CD14-positive monocyte (primary cell): ENCODE data around the gene GRID1. TPM values are rescaled to one million over a fixed set of nuclear protein-coding genes. Genes with fewer than 3 reads are reported as not detected.

Experiments
- DNase-seq, 3 donors: peaks; one replicate each; pipeline ENCODE4 v3.0.0-alpha.2; 2011 to 2022
- H2AFZ ChIP-seq: 2 replicates; pipeline ENCODE4 v1.6.0; 2012; ENCODE audit warnings: mild to moderate bottlenecking, low read depth, low read length, inconsistent platforms; ENCODE audit not compliant: insufficient read depth, poor library complexity, severe bottlenecking
- H3K27ac ChIP-seq, 2 donors: 1 replicate in 1 of 2; 2 replicates in 1 of 2; pipeline ENCODE4 v1.5.1; 2012 to 2013; ENCODE audit warnings: low read length in 2 of 2, control low read depth in 1 of 2, inconsistent platforms in 1 of 2, low read depth in 1 of 2, mild to moderate bottlenecking in 1 of 2
- H3K27me3 ChIP-seq, 2 donors: one replicate each; pipeline versions ENCODE4 v1.6.0 to v1.6.1; 2011 to 2013; ENCODE audit warnings: low read length in 2 of 2; ENCODE audit not compliant: control insufficient read depth in 2 of 2, insufficient read depth in 2 of 2
- H3K36me3 ChIP-seq, 2 donors: replicated peaks in 1 of 2; 1 replicate in 1 of 2; 2 replicates in 1 of 2; pipeline versions ENCODE4 v1.5.1 to v1.6.1; 2012 to 2013; ENCODE audit warnings: low read length in 2 of 2, control low read depth in 1 of 2, inconsistent platforms in 1 of 2, mild to moderate bottlenecking in 1 of 2; ENCODE audit not compliant: insufficient read depth in 2 of 2, control insufficient read depth in 1 of 2
- H3K4me1 ChIP-seq, 2 donors: 1 replicate in 1 of 2; 2 replicates in 1 of 2; pipeline versions ENCODE4 v1.5.1 to v1.6.1; 2012 to 2013; ENCODE audit warnings: low read length in 2 of 2, control low read depth in 1 of 2, inconsistent platforms in 1 of 2, mild to moderate bottlenecking in 1 of 2, moderate library complexity in 1 of 2; ENCODE audit not compliant: insufficient read depth in 2 of 2, control insufficient read depth in 1 of 2
- H3K4me2 ChIP-seq: replicated peaks from 2 replicates; pipeline ENCODE3; 2012; ENCODE audit warnings: low read length, moderate library complexity, mild to moderate bottlenecking; ENCODE audit not compliant: poor library complexity, severe bottlenecking; ENCODE audit errors: extremely low read depth
- H3K4me3 ChIP-seq, 3 experiments: fragments of 200-600 bp in 1 of 3; sonication (generic) in 1 of 3; replicated peaks in 1 of 3; 1 replicate in 2 of 3; 2 replicates in 1 of 3; pipeline ENCODE4 v1.5.1; 2011 to 2013; ENCODE audit warnings: low read length in 3 of 3, mild to moderate bottlenecking in 3 of 3, control low read depth in 2 of 3, low read depth in 2 of 3, inconsistent platforms in 1 of 3, moderate library complexity in 1 of 3
- H3K79me2 ChIP-seq: 2 replicates; pipeline ENCODE4 v1.6.0; 2012; ENCODE audit warnings: mild to moderate bottlenecking, control low read depth, inconsistent platforms, low read length, moderate library complexity; ENCODE audit not compliant: insufficient read depth
- H3K9ac ChIP-seq: 2 replicates; pipeline ENCODE4 v1.6.0; 2017; ENCODE audit warnings: low read length, mild to moderate bottlenecking; ENCODE audit not compliant: insufficient read depth, poor library complexity, severe bottlenecking
- H3K9me3 ChIP-seq, 2 donors: replicated peaks in 1 of 2; 1 replicate in 1 of 2; 2 replicates in 1 of 2; pipeline versions ENCODE4 v1.5.1 to v1.6.1; 2012 to 2013; ENCODE audit warnings: low read length in 2 of 2, control low read depth in 1 of 2; ENCODE audit not compliant: control insufficient read depth in 1 of 2, insufficient read depth in 1 of 2
- H4K20me1 ChIP-seq: 2 replicates; pipeline ENCODE4 v1.6.0; 2012; ENCODE audit warnings: mild to moderate bottlenecking, low read length, control low read depth, moderate library complexity; ENCODE audit not compliant: insufficient read depth
- H3K27ac Mint-ChIP-seq, 7 donors: one replicate each; pipeline ENCODE4 v1.8.0; 2020; ENCODE audit warnings: mild to moderate bottlenecking in 7 of 7, mixed read lengths in 7 of 7, moderate library complexity in 6 of 7, inconsistent platforms in 2 of 7
- H3K27me3 Mint-ChIP-seq, 3 donors: one replicate each; pipeline ENCODE4 v1.8.0; 2021 to 2022; ENCODE audit warnings: low read depth in 3 of 3, mild to moderate bottlenecking in 3 of 3, mixed read lengths in 3 of 3, moderate library complexity in 3 of 3, inconsistent platforms in 1 of 3
- H3K36me3 Mint-ChIP-seq, 2 donors: one replicate each; pipeline ENCODE4 v1.8.0; 2020; ENCODE audit warnings: mixed read lengths in 2 of 2, inconsistent platforms in 1 of 2, mild to moderate bottlenecking in 1 of 2
- H3K4me1 Mint-ChIP-seq: one replicate; pipeline ENCODE4 v1.8.0; 2020; ENCODE audit warnings: mild to moderate bottlenecking, mixed read lengths
- H3K4me3 Mint-ChIP-seq, 2 donors: one replicate each; pipeline ENCODE4 v1.8.0; 2020; ENCODE audit warnings: mild to moderate bottlenecking in 2 of 2, mixed read lengths in 2 of 2, moderate library complexity in 1 of 2
- H3K9me3 Mint-ChIP-seq, 7 donors: one replicate each; pipeline ENCODE4 v1.8.0; 2020 to 2022; ENCODE audit warnings: mixed read lengths in 7 of 7, mild to moderate bottlenecking in 6 of 7, moderate library complexity in 6 of 7, inconsistent platforms in 2 of 7
- WGBS: methylation state at CpG from one replicate; pipeline ENCODE4 v1.1.5; 2013; ENCODE audit warnings: missing lambda C conversion rate; ENCODE audit not compliant: insufficient coverage; 5-methylcytosine and 5-hydroxymethylcytosine counted together
- intact Hi-C, 2 donors: fragments of 100-400 bp; cut with micrococcal nuclease; formaldehyde crosslinking; loops; one replicate each; pipeline versions ENCODE4 v1.15.0 to v1.15.1; 2023
- polyA plus RNA-seq, 3 donors: library from polyadenylated mRNA; depleted of rRNA in 1 of 3; unstranded in 2 of 3; stranded (reverse) in 1 of 3; fragments of 300-500 nt in 2 of 3; fragments of >200 nt in 1 of 3; fragmentation: Illumina TruSeq in 2 of 3; gene quantifications; 1 replicate in 2 of 3; 2 replicates in 1 of 3; pipeline ENCODE4 v1.2.3, GENCODE V29; 2012 to 2021
- TF ChIP-seq, protein P1 (sequence below): fragments of 200-600 bp; IDR thresholded peaks from one replicate; pipeline ENCODE4 v1.8.0; 2022; ENCODE audit warnings: antibody characterized with exemption, mild to moderate bottlenecking

The GRID1 gene
- polyA plus RNA-seq, 3 donors: not detected

DNA sequence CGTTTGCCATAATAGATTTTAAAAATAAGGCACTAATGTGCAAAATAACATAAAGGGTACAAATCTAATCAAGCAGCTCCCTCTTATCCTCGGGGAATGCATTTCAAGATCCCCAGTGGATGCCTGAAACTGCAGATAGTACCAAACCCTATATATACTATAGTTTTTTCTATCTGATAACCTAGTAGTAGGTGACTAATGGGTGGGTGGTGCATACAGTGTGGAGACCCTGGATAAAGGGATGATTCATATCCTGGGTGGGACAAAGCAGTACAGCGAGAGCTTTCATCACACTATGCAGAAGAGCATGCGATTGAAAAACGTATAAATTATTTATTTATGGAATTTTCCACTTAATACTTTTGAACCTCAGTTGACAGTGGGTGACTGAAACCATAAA is 464.5 kb downstream of the GRID1 start:
- H3K27me3 Mint-ChIP-seq: no peaks in the 10 kb centered on the region
- peaks cover 0 to 2% (median 0%) of the 10 kb centered on the region in 7 donors for H3K9me3 Mint-ChIP-seq
- no peaks in the 10 kb centered on the region for H3K4me1 Mint-ChIP-seq
- no peaks in the 10 kb centered on the region for H3K36me3 Mint-ChIP-seq
- no peaks in the 10 kb centered on the region for H3K9me3 ChIP-seq
- no peak overlapping the region for H3K4me3 Mint-ChIP-seq
- no peaks in the 10 kb centered on the region for H3K27me3 ChIP-seq
- no peak overlapping the region for H3K9ac ChIP-seq
- H3K27ac ChIP-seq: no peak overlapping the region
- TF ChIP-seq, protein P1, sequence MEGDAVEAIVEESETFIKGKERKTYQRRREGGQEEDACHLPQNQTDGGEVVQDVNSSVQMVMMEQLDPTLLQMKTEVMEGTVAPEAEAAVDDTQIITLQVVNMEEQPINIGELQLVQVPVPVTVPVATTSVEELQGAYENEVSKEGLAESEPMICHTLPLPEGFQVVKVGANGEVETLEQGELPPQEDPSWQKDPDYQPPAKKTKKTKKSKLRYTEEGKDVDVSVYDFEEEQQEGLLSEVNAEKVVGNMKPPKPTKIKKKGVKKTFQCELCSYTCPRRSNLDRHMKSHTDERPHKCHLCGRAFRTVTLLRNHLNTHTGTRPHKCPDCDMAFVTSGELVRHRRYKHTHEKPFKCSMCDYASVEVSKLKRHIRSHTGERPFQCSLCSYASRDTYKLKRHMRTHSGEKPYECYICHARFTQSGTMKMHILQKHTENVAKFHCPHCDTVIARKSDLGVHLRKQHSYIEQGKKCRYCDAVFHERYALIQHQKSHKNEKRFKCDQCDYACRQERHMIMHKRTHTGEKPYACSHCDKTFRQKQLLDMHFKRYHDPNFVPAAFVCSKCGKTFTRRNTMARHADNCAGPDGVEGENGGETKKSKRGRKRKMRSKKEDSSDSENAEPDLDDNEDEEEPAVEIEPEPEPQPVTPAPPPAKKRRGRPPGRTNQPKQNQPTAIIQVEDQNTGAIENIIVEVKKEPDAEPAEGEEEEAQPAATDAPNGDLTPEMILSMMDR: no peak
- H3K79me2 ChIP-seq: no peaks in the 10 kb centered on the region
- DNase-seq: no peak
- intact Hi-C loops: no loop called here
- H4K20me1 ChIP-seq: no peaks in the 10 kb centered on the region
- H3K27ac Mint-ChIP-seq: no peak overlapping the region
- H3K4me3 ChIP-seq: no peak overlapping the region
- H2AFZ ChIP-seq: no peak overlapping the region
- no peaks in the 10 kb centered on the region for H3K4me1 ChIP-seq
- H3K36me3 ChIP-seq: no peaks in the 10 kb centered on the region
- H3K4me2 ChIP-seq: no peak overlapping the region
- WGBS: no CpG with 5 or more reads among the region's 5 CpGs

DNA sequence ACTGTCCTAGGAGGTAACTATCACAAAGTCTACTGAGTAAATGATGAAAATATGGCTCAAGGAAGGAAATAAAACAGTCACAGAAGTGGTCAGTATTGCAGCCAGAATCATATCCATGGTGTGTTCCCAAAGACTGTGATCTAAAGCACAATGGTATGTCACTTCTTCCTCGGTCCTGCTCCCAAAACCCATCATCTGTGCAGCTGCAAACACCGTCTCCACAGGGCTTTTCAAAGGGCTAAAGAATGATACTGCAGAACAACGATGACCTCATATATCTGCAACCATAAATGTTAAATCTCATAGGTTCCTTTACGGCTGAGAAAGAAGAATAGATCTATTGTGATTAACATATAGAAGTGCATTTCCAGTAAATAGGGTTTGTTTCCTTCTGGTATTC is 465.0 kb downstream of the GRID1 start:
- no peak overlapping the region for H3K27ac ChIP-seq

More for the DNA sequence above, 465.0 kb downstream of the GRID1 start:
- H3K9me3 Mint-ChIP-seq: peaks cover 0 to 2% (median 0%) of the 10 kb centered on the region in 7 donors
- Histone ChIP-seq H2AFZ (no peak overlapping the region), H3K27me3 (no peaks in the 10 kb centered on the region), H3K36me3 (no peaks in the 10 kb centered on the region), H4K20me1 (no peaks in the 10 kb centered on the region), H3K4me3 (no peak overlapping the region), H3K4me2 (no peak overlapping the region), H3K9ac (no peak overlapping the region), H3K4me1 (no peaks in the 10 kb centered on the region), H3K79me2 (no peaks in the 10 kb centered on the region), H3K9me3 (no peaks in the 10 kb centered on the region)
- H3K4me1 Mint-ChIP-seq: no peaks in the 10 kb centered on the region
- no peaks in the 10 kb centered on the region for H3K27me3 Mint-ChIP-seq
- intact Hi-C loops: no loop called here
- no peaks in the 10 kb centered on the region for H3K36me3 Mint-ChIP-seq
- TF ChIP-seq, protein P1: no peak
- H3K4me3 Mint-ChIP-seq: no peak overlapping the region
- 100% methylated on average over 1 of the region's 4 CpGs for WGBS
- no peak for DNase-seq
- no peak overlapping the region for H3K27ac Mint-ChIP-seq
